NCI-H2107 (cell line): ENCODE measurements around the gene NOL12.
"Not testable (repeated sequence)": the region's sequence is repeated elsewhere in the genome, so short reads cannot be mapped to it uniquely, and the experiment has no call there.

Experiments
- DNase-seq: peaks from one replicate; lab custom pipeline; 2025; lab: John Stamatoyannopoulos, UW

Gene NOL12

GRCh38 chr22:37686002-37686982 lies at the start of gene NOL12:
TSS of gene NOL12 (plus strand) at chr22:37686343. CDS start at chr22:37686393, 50 bp downstream.
- peak; percentile 57 for DNase-seq

DNA sequence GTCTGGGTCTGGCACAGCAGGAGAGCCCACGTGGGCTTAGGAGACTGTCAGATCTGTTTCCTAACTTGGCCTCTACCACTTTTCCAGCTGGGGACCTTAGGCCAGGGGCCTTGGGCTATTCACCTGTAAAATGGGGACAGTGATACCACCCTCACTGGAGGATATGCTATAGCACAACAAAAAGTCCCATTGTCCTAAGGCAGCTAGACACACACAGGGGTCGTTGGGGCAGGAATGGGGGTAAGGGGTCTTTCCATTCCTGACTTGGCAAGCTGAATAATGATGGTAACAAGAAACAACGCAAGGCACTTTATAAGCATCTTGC lies 49.2 kb upstream of the NOL12 start:
- DNase-seq = no peak

DNA sequence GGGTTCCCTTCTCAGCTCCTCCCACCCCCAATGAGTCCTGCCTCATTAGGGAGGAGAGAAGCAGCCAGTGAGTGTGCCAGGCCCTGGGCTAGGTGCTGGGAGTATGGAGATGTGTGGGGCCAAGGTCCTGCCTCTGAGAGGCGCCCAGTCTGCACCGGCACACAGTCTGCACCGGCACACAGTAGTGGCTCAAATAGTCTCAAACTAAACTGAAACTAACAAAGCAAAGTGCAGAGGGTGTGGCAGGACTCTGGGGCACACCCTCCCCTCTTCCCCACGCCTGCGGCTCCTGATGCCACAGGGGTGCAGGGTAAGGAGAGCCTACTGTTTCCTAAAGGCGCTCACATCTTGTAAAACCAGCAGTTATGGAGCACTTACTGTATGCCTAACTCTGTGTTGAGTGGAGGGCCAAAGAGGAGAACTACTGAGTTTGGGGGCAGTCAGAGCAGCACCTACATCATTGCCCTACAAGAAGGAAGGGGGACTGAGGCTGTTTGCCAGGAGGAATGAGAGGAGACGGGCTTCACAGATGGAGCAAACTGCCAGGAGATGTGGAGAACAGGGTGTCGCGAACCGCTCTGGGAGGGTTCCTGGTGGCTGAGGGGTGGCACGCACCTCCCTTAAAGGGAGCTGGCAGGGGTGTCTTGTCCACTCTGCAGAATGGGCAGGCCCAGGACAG lies 47.6 kb upstream of the NOL12 start:
- no peak for DNase-seq

GRCh38 chr22:37639070-37639760 lies 46.9 kb upstream of the NOL12 start, which contains the start of gene SH3BP1:
TSS of gene SH3BP1 (plus strand) at chr22:37639669. CDS start at chr22:37639788, 119 bp downstream.
- DNase-seq = no peak

GRCh38 chr22:37639771-37640590 lies 46.2 kb upstream of the NOL12 start:
- DNase-seq = no peak

GRCh38 chr22:37640591-37641560 lies 45.3 kb upstream of the NOL12 start:
- DNase-seq = no peak

DNA sequence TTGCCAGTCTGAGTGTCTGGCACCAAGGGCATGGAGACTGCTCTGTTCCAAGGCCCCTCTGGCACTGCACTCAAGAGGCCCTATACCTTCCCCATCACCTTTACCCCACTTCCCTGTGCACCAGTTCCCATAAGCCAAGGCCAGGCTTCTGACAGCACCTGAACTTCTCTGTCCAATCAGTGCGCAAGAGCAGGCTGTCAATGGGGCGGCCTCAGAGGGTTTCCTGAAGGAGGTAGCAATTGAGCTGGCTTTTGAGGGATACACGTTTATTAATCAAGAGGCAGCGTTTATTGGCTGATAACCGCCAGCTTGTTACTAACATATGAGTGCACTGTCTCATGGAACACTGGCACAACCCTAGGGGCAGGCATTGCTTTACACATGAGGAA lies 44.6 kb upstream of the NOL12 start:
- DNase-seq = no peak

DNA sequence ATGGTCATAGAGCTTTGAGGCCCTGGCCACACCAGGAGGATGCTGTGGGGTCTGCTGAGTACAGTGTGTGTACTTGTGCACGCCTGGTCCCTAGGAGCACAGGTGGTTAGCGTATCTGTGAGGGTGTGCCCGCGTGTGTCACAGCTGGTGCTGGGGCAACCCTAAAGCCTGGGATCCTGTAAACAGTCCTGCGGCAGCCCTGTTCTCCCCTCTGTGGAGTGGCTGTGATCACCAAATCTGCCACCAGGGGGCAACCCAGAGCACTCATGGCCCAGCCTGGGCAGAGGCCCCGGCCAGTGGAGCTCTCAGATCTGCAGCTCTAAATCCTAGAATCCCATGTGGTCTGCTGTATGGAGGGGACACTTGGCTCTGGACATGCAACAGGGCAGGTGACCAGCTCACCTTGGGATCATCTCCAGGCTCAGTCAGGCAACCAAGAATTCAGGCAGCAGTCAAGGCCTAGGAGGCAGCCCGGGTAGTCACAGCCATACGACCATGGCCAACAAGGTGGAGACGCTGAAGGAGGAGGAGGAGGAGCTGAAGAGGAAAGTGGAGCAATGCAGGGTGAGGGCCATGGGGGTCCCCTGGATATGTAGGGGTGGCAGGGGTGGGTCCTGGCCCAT lies 42.8 kb upstream of the NOL12 start:
- DNase-seq = no peak

DNA sequence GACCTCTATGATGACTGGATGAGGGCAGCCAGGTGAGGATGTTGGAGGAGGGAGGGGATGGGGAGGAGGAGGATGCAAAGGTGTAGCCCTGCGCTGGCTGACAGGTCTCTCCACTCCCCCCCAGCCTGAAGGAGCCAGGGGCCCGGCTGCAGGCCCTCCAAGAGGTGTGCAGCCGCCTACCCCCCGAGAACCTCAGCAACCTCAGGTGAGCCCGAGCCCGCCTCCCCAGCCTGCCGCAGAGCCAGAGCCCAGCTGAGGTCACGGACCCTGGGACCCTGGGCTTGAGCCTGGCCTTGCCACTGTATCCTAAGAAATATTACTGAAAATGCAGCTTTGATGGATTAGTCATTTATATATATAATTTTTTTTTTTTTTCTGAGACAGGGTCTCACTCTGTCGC lies 38.8 kb upstream of the NOL12 start:
- no peak for DNase-seq

DNA sequence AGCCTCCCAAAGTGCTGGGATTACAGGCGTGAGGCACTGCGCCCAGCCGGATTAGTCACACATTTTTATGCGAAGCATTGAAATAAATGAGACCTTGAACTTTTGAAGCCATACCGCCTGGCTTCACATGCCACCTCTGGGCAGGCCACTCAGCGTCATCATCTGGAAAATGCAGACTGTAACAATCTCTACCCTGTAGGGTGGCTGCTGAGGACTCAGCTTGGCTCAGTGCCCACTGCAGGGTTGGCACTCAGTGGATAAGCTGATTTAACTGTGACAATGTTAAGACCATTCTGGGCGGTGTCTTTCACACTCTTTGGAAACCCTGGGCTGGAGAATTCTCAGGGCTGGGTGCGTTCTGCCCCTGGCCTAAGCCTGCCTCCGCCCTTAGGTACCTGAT lies 38.2 kb upstream of the NOL12 start:
- no peak for DNase-seq

GRCh38 chr22:37650463-37651136 lies 35.5 kb upstream of the NOL12 start:
- no peak for DNase-seq

DNA sequence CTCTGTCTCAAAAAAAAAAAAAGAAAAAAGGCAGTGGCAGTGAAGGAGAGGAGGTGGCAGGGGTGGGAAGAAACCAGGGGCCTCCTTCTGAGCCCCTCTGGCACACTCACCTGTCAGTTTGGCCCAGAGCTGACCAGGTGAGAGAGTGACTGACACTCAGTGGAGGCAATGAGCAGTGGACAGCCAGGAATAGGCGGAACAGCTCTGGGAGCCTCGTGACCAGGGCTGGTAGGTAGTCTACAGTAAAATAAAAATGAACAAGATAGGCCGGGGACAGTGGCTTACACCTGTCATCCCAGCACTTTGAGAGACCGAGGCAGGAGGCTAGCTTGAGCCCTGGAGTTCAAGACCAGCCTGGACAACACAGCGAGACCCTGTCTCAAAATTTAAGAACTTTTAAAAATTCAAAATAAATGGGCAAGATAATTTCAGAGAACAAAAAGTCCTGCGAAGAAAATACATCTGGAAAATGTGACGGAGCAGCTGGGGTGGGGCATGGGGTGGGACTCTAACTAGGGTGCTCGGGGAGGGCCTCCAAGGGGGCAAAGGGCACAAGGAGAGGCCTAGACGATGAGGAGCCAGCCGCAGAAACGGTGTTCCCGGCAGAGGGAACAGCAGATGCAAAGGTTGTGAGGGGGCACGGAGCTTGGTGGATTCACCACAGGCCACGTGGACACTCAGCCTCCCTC lies 31.4 kb upstream of the NOL12 start:
- DNase-seq = no peak

DNA sequence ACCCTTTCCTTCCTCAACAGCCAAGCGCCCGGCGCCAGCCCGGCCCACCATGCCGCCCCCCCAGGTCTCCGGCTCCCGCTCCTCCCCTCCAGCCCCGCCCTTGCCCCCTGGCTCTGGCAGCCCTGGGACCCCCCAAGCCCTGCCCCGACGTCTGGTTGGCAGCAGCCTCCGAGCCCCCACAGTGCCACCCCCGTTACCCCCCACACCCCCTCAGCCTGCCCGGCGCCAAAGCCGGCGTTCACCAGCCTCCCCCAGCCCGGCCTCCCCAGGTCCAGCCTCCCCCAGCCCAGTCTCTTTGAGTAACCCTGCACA lies 30.9 kb upstream of the NOL12 start:
- DNase-seq = no peak

GRCh38 chr22:37656583-37656982 lies 29.6 kb upstream of the NOL12 start:
- not testable (repeated sequence) for DNase-seq

DNA sequence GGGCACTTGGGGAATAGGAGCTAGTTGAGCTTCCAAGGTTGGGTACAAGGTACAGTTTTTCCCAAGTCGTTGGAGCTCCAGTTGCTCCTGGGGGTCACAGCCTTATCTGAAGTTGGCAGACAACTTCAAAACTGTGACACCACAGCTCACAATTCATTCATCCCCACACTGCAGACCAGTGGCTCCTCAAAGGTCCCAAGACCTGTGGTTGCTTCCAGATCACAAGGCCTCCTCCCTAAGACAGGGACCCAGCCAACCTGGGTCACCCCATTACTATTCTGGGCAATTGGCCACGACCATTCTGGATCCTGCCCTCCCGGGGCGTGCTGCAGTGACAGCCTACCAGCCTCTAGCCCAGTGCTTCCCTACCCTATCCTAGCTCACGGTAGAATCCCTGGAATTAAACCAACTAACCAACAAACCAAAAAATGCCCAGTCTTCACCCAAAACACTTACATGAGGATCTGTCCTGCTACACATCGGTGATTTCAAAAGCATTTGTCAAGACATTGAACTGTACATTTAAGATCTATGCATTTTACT lies 28.5 kb upstream of the NOL12 start:
- DNase-seq = no peak

DNA sequence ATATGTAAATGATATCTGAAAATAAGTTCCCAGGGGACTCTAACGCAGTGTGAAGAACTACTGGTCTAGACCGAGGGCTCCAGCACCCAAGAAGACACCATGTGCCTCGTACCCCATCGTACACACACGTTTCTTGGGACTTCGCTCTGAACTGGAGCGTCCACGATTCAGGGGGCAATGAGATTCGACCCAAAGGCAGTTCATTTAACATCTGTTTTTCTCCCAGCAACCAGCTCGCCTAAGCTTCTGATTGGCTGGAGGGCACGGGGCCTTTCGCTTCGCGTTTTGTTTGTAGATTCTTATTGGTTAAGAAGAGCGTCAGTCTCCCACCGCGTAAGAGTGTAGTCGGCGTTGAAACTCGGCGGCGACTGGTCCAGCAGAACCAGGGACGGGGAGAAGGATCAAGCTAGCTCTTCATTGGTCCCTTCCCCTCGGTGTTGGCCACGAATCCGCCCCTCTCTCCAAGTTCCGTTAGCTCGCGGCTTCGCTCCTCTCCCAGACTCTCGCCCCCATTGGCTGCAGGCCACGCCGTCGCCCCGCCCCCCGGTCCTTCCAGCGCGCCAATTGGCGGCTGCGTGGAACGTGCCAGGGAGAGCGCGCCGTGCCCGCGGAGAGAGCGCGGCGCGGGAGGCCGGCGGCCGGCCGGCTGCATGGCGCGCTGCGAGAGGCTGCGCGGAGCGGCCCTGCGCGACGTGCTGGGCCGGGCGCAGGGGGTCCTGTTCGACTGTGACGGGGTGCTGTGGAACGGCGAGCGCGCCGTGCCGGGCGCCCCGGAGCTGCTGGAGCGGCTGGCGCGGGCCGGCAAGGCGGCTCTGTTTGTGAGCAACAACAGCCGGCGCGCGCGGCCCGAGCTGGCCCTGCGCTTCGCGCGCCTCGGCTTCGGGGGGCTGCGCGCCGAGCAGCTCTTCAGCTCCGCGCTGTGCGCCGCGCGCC lies 27.7 kb upstream of the NOL12 start, which contains the start of gene PDXP:
Gene PDXP, plus strand, starts transcription at position 591 of the 933 bp plus-strand sequence. Its CDS starts 60 bp downstream, at position 651.
- peak; percentile 94 for DNase-seq

DNA sequence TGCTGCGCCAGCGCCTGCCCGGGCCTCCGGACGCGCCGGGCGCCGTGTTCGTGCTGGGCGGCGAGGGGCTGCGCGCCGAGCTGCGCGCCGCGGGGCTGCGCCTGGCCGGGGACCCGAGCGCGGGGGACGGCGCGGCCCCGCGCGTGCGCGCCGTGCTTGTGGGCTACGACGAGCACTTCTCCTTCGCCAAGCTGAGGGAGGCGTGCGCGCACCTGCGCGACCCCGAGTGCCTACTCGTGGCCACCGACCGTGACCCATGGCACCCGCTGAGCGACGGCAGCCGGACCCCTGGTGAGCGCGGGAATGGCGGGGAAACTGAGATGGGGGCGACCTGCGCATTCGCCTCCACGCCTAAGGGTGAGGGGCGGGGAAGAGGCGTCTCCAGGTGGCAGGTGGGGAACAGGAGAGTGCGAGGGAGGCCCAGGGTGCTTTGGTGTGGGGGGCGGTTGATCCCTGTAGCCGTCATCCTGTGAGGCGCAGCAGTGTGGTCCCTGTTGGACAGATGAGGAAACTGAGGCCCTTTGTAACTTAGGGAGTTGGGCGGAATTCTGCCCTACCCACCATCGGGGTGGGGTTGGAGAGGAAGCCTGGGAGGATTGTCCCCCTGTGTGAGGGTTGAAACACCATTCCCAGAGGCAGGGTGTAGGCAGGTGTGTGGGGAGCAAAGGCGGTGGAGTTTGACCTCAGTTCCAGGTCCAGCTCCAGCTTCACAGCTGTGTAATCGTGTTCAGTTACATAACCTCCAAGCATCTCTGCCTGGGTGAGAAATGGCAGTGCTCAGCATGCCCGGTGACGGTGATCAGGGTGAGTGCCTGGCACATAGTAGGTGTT lies 26.9 kb upstream of the NOL12 start:
- no peak for DNase-seq
